ENCODE measurements around the gene FANCG.

FANCG gene

DNA sequence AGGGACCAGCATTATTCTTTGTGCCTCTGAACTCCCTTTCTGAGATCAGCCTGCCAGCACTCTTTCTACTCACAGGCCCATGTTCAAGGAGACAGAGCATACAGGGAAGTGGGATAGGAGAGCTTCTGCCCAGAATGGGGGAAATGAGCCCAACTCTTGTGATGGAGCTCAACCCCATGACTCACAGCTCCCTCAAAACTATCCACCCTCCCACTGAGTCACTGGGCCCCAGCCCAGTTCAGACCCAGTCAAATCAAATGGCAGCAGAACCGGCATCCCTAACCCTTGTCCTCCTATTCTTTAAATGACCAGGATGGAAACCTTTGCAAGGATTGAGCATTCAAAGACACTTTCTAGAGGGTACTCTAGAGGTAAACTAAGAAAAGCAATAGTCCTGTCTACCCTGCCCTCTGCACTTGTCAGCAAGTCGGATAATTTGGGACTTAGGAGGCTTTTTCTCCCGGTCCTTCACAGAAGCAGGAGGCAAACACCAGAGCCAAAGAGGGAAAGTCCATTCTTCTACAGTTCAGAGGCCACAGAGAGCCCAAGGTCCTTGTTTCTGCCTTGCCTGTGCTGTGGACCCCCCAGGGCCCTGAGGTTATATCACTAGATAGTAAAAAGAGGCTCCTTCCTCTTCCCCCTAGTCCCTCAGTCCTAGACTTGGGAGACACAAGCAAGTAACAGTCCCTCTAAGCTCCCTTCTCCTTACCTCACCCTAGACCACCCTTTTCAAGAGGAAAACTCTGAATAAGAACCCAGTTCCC lies 32.7 kb upstream of the FANCG start:
- DNase-seq (ENCODE audit: low spot score), result no peak
- TF ChIP-seq, protein P1, sequence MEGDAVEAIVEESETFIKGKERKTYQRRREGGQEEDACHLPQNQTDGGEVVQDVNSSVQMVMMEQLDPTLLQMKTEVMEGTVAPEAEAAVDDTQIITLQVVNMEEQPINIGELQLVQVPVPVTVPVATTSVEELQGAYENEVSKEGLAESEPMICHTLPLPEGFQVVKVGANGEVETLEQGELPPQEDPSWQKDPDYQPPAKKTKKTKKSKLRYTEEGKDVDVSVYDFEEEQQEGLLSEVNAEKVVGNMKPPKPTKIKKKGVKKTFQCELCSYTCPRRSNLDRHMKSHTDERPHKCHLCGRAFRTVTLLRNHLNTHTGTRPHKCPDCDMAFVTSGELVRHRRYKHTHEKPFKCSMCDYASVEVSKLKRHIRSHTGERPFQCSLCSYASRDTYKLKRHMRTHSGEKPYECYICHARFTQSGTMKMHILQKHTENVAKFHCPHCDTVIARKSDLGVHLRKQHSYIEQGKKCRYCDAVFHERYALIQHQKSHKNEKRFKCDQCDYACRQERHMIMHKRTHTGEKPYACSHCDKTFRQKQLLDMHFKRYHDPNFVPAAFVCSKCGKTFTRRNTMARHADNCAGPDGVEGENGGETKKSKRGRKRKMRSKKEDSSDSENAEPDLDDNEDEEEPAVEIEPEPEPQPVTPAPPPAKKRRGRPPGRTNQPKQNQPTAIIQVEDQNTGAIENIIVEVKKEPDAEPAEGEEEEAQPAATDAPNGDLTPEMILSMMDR (IDR thresholded peaks at IDR 0.05; ENCODE audit: extremely low read depth, missing control alignments), result no peak

DNA sequence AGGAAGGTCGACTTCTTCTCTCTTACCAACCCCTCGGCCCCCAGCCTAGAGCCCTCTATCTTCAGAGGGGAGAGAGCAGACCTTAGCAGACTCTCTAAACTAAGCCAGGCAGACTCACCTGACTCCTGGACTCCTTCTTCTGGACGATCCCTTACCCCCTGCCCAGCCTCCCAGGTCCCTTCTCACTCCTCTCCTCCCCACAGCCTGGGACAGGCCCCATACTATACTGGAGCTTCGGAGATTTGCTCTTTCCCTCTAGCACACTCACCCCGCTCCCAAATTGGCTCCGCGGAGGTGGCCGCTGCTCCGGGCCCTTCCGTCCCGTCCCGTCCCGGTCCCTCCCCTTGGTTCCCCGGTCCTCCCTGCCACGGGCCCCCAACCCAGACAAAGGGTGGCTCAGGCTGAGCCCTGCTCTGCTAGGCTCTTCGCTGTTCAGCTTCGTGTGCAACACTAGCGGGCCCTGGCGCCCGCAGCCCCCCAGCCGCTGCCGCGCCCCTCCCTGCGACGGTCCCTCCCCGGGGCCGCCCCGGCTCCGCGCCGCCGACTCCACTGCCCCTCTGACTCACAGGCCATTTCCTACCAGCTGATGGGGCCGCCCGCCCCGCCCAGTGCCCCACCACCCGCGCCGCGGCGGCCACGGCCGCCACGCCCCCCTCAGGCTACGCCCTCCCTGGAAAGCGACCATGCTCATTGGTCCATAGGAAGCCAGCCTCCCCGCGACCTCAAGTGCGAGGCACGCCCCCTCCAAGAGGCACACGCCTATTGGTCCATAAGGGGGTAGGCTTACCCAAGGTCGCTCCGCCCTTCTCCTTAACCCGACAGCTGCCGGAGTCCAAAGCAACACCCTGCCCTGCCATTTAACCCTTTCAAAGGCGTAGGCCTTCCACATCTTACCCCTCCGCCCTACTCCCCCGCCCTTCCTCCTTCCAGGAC lies 31.5 kb upstream of the FANCG start:
- TF ChIP-seq, protein P1 (IDR thresholded peaks at IDR 0.05; ENCODE audit: extremely low read depth, missing control alignments), result no peak
- peak; percentile 97 for DNase-seq (ENCODE audit: low spot score)

DNA sequence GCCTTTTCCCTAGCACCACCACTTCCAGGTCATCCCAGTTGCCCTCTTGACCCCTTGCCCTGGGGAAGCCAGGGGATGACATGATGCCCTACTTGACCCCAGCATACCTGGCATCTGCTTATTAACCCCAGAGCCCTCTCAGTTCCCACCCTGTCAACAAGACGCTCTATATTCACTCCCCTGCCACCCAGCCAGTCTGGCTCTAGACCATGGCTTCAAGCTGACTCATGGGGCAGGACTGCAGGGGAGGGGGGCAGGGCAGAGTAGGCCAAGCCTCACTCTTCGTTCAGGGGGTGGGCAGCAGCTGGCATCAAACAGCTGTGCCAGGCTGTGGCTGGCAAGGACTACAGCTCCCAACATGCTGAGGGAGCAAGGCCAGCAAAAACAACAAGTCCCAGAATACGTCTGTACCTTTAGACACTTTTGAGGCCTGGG lies 30.6 kb upstream of the FANCG start:
- TF ChIP-seq, protein P1 (IDR thresholded peaks at IDR 0.05; ENCODE audit: extremely low read depth, missing control alignments), result no peak
- no peak for DNase-seq (ENCODE audit: low spot score)

DNA sequence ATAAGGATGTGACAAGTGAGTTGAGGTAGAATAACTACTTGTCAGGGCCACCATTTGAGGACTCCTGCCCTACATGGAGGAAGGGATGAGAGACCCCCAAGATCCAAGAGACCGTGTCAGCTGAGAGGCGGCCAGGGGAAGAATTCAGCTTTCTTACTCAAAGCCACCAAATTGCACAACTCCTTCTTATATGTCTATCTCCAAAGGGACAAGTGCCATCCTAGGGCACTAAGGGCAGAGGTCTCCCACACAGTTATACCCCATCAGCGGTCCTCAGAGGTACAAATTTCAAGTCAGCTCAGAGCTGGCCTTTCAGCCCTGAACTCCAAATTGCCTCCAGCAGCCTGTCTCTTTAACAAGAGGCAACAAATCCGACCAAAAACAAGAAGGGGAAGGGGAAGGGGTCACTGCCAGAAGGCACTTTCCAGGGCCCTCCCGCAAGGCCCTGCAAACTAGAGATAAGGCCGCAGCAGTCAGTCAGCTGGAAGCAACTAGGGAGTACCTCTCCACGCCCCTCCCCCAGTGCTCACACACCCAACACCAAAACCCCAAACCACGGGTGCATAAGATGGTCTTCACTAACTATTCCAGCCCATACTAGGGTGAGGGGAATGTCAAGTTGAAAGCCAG lies 29.3 kb upstream of the FANCG start:
- TF ChIP-seq, protein P1 (IDR thresholded peaks at IDR 0.05; ENCODE audit: extremely low read depth, missing control alignments), result no peak
- DNase-seq (ENCODE audit: low spot score), result peak; percentile 2

DNA sequence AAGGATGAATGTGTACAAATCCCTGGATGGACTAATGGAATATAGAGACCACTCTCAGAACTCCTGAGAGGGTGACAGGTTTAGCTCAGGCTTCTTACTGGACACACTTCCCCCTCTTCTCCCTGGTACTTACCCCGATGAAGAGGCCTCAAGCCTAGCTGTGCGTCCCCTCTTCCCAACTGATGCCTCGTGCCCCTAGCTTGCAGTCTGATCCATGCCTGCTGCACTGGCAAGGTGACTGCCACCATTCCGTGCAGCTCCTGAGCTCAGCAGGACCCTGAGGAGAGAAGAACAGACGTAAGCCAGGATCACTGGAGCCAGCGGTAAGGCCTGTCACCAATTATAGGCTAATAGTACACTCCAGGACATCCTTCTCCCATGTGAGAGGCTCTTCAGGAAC lies 28.7 kb upstream of the FANCG start:
- DNase-seq (ENCODE audit: low spot score), result peak; percentile 5
- TF ChIP-seq, protein P1 (IDR thresholded peaks at IDR 0.05; ENCODE audit: extremely low read depth, missing control alignments), result no peak

DNA sequence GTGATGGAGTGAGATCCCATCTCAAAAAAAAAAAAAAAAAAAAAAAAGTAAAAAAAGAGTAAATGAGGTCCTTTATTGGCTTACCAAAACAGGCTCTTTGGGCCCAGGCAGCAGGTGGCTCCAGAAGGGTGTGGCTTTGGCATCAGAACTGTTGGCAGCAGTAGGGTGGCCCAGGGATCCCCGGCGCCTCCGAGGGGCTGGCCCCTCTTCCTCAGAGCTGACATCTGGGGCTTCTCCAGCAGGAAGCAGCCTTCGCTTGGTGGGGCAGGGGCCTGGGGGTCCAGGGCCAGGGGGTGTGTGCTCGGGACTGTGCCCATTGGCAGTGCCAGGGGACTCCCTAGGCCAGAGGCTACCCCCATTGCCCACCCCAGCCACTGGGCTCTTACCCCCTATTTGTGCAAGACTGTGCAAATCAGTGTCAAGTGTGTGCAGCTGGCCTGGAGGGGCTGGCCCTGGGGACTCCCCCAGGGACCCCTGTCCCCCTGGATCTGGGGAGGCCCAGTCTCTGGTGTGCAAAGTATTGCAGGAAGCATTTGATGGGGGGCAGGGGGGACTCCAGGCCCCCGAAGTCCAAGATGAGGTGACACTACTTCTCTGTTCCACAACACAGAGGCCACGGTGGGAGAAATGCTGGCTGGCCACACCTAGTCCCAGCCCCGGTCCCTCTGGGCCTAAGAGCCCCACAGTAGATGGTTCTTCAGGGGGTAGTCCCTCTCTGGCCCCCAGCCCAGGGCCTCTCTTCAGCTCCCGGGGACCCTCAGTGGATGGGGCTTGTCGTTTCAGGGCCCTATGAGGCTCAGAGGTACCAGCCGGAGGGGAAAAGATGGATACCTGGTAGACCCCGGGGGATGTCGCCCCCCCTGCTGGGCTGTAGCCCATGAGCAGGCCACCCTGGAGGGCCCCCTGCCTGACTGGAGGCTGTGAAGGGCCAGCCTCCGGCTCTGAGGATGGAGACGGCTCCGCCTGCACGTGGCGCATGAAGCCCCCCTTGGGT lies 27.9 kb upstream of the FANCG start:
- TF ChIP-seq, protein P1 (IDR thresholded peaks at IDR 0.05; ENCODE audit: extremely low read depth, missing control alignments), result no peak
- DNase-seq (ENCODE audit: low spot score), result peak; percentile 2
